Lung microvascular endothelial cell (primary cell): ENCODE results near the gene PBX2. TPM values are rescaled to one million over a fixed set of nuclear protein-coding genes. Genes with fewer than 3 reads are reported as not detected.
"Not testable (repeated sequence)": the region's sequence is repeated elsewhere in the genome, so short reads cannot be mapped to it uniquely, and the experiment has no call there.

ENCODE experiments used
- DNase-seq, 2 donors: peaks; one replicate each; pipeline versions ENCODE4 v3.0.0 to v3.0.0-alpha.2; 2010; ENCODE audit warnings: low read depth in 2 of 2
- total RNA-seq: library from RNA; depleted of rRNA; stranded (reverse); fragments of >200 nt; gene quantifications from 2 replicates; pipeline ENCODE4 v1.2.1, GENCODE V29; 2014

The PBX2 gene
- total RNA-seq, 1 donor from 2014 or later: 26.8 TPM

DNA sequence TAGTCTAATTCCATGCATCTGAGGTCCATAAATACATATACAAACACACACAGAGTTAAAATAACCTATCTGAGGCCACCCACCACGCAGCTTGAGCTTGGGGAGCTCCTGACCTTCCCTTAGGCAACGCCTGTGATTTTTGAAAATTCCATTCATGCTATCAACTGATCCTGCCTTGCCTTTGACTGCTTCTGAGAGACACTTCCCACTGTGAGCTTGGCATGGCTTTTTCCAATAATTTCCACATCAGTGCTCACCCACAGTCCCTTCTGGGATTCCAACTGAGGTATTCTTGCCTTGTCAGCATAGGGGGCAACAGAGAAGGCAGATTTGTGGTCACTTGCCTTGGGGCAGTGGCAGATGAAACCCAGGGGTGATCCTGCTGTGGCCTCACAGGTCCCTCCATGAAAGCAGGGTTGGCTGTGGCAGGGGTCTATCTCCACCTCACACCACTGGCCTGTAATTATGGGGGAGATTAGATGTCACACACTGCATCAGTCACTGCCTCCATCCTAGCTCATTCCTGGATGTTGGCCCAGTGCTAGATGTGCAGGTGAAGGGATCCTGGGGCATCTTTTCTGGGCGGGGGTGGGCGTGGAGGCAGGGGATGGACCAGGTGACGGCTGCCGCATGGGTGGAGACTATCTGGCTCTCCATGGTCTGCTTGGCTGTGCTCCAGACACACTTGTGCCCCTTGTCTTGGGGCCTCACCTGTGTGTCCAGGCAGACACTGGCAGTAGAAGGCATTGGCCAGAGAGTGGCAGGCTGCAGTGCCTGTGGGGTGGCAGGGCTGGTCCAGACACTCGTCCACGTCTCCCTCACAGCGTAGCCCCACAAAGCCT, 13.6 kb upstream of the PBX2 start:
- no peak for DNase-seq

DNA sequence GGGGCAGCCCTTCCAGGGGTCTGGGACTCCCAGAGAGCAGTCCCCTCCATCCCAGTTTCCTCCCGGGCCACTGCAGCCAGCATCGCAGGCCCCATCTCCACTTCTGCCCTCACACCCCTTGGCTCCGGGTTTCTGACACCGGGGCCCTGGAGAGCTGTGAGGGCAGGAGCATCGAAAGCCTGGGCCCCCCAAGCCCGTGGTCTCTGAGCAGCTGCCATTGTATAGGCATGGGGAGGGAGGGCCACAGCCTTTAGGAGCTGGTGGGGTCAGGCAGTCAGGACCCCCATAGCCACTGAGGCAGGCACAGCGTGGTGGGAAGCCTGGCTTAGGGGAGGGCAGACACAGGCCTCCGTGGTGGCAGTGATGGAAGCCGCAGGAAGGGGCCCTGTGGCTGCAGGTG, 12.2 kb upstream of the PBX2 start:
- DNase-seq: no peak

DNA sequence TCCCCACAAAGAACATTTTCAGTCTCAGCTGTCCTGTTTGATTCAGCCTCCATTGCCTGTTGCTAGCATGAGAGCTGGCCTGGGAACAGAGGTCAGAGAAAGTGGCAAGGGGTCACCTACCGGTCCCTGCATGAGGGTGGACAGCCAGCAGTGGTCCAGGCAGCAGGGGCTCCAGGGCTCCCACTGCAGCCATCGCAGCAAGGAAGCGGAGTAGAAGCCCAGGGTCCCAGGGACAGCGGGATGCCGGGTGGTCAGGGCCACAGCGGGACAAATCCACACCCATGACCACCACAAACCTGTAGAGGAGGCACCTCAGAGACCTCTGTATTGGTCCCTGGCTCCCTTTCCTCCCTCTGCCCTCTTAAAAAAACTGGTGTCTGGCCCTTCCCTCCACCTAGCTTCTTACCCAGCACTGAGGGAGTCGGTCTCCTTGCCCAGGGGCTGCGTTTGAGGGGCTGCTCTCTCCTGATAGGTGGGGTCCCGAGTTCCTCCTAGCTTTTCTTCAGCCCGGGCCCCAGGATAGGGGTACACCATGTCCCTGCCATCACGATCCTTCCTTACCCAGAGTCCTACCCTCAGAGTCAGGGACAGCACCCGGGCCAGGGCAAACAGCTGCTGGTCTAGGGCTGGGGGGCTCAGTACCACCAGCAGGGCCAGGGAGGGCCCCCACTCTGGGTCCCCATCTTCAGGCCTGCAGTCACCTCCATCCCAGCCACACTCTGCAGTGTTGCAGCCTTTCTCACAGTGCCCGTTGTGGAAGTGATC, 10.9 kb upstream of the PBX2 start:
- DNase-seq: no peak

DNA sequence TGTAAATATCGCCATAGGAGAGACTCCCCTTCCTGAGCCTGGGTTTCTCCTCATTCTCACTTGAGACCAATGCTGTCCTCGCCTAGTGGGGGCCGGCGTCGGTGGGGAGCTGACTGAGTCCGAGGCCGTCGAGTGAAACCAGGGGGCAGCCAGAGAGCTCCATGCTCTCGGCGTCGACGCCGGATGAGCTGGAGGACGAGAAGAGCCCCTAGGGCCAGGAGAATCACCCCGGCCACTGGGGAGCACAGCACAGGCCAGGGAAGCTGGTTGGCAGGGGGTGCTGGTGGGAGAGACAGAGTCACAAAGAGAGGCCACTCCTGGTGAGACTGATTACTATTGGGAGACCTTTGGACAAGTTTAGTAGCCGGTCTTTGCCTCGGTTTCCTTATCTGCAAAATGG, 8.9 kb upstream of the PBX2 start:
- DNase-seq: no peak

DNA sequence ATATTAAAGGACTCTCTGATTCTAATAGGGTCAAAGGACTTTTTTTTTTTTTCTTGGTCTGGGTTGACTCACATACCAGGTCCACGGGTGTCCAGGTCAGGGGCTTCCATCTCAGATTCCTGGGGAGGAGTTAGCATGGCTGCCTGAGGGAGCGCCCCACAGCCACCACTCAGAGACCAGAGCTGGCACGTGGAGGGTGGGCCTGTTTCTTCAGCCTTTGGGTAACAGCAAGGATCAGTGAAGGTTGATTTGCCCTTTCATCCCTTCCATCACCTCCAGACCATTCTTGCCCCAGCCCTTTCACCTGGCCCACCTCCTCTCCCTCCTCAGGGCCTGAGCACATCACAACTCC, 8.3 kb upstream of the PBX2 start:
- no peak for DNase-seq

DNA sequence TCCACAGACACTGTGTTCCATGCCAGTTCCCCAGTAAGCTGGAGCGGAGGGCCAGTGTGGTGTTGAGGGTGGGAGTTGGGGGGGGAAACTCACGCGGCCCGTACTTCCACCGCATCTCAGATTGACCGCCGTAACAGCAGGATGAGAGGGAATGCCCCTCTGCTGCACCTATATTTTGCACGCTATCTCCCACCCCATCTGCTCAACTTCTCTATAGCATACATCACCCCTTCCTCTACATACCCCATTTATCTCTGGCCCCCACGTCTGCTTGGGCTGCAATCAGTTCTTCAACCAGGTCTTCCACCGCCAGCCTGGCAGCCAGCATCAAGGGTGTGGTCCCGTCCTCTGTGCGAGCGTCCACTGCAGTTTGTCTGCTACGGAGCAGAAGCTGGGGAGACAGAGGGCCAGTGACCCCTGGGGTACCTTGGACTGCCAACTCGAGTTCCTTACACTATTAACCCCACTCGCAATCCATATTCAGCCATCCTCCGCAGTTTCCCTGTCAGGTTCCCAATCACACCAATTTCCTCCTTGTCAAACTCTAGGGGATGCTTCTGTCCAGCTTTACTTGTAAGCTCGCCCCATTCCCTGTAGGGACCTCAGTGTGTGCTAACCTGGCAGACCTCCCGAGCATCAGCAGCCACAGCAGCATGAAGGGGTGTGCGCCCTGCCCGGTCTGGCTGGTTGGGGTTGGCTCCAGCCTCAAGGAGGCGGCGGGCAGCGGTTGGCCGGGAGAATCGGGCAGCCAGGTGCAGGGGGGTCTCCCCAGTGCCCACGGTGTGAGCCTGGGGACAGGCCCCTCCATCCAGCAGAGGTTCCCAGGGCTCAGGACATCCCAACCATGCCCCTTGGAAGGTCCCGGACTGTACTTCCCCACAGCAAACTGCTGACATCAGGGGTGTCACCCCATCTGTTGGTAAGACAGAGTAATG, 6.9 kb upstream of the PBX2 start:
- DNase-seq: peak; percentile 68 to 77

DNA sequence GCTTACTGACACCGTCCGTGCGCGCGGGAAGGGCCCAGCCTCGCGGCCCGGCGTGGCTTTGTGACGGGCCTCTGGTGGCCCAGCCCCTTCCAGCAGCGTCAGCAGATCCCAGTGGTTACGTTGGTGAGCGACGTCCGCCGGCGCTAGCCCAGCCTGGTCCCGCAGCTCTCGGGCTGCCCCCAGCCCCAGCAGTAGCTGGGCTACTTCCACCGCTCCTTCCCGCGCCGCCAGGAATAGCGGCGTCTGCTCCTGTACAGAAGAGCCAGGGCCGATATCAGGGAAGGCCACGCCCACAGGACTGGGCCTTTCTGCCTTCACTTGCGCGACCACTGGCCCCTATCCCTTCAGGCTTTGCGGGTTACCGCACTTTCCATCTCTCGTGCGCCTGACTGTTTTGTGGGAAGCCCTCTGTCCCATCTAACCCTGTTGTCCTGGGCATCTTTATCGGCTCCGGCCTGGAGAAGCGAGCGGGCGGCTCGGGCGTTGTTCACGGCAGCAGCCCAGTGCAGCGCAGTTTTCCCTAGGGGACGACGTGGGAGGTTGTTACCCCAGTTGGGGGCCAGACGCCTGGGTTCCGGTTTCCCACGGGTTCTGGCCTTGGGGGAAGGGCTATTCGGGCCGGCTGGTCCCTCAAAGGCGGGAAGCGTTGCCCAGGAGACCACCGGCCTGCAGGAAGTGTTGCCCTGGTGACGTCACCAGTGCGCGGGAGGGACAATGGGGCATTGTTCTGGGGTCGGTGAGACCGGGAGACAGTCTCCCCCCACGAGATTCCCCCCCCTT, 6.1 kb upstream of the PBX2 start:
- peak; percentile 99 to 100 for DNase-seq

DNA sequence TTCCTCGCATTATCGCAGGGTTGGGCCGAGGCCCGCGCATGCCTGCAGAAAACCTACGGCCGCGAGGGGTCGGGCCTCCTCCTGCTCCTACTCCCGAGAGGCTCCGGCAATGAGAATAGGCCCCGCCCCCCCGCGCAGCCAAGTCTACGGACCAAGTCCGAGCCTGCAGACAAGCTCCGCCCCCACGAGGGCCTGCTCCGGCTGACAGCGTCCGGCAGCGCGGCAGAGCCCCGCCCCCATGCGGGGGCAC, 5.6 kb upstream of the PBX2 start:
- DNase-seq: peak; percentile 100

DNA sequence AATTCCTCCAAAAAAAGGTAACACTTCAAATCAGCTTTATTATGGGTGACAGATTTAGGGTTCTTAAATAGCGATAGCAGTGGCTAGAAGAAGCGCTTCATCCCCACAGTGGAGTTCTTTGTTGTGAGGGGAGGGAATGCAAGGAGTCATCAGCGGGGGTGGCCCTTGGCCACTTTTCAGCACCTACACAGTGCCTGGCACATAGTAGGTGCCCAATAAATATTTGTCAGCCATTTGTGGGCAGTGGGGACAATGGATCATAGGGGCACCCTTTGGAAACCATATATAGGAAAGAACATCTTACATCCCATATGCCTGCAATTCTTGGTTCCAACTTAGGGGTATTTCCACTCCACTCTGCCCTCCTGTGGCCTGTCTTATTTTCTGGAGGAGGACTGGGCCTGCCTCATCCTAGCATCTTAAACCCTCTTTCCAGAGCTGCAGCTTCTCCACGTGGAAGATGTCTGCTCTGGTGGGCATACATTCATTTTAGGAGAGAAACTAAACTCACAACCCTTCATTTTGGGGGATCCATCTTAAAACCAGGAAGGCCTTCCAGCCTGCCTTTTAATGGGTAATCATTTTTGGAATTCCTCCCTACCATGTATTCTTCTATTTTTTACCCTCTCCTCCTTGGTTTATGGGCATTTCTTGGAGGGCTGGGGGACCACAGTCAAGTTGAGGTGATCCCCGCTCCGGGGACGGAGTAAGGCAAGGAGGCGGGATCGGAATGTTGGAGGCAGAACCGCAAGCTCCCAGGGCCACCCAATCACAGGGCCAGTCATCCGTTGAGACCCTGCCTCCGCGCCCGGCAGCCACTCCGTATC, 5.0 kb upstream of the PBX2 start:
- DNase-seq: peak; percentile 41 to 76

DNA sequence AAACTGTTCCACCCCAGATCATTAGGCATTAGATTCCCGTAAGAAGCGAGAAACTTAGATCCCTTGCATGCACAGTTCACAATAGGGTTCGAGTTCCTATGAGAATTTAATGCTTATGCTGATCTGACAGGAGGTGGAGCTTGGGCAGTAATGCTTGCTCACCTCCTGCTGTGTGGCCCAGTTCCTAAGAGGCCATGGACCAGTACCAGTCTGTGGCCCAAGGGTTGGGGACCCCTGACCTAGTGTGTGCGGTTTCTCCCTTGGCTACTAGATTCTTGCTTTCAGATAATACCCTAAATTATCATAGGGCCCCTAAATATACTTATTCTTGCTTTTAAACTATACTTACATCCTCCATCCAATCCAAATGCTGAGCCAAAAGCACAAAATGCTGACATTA, 4.4 kb upstream of the PBX2 start:
- DNase-seq: no peak

DNA sequence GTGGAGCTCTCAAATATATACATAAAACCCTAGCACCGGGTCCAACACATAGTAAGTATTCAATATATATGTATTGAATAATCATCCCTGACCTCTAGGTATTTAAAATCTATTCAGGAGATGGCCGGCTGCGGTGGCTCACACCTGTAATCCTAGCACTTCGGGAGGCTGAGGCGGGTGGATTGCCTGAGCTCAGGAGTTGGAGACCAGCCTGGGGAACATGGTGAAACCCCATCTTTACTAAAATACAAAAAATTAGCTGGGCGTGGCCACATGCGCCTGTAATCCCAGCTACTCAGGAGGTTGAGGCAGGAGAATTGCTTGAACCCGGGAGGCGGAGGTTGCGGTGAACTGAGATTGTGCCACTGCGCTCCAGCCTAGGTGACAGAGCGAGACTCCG, 3.1 kb upstream of the PBX2 start:
- DNase-seq: not testable (repeated sequence)

DNA sequence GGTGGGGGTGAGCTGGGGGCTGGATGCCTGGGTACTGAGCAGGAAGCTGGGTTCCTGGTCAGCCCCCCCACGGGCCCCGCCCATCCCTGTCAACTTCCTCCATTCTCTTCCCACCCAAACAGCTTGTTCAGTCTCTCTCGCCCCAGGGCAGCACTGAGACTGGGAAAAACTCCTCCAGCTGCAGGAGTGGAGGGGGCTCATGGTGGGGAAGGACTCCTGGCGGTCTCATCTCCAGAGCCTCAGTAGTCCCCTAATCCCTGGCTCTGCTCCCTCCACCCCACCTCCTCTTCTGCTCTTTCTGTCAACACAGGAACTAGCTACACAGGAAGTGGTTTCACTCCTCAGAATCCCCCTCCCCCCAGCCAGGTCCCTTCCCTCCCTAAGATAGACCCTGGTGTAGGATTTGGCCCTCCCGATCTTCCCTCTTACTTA, 2.6 kb upstream of the PBX2 start, which contains the start of gene GPSM3:
TSS of gene GPSM3 (minus strand) at position 36 of the 432 bp plus-strand sequence. CDS start 130 bp downstream, outside the sequence.
- DNase-seq: peak; percentile 57 to 68

DNA sequence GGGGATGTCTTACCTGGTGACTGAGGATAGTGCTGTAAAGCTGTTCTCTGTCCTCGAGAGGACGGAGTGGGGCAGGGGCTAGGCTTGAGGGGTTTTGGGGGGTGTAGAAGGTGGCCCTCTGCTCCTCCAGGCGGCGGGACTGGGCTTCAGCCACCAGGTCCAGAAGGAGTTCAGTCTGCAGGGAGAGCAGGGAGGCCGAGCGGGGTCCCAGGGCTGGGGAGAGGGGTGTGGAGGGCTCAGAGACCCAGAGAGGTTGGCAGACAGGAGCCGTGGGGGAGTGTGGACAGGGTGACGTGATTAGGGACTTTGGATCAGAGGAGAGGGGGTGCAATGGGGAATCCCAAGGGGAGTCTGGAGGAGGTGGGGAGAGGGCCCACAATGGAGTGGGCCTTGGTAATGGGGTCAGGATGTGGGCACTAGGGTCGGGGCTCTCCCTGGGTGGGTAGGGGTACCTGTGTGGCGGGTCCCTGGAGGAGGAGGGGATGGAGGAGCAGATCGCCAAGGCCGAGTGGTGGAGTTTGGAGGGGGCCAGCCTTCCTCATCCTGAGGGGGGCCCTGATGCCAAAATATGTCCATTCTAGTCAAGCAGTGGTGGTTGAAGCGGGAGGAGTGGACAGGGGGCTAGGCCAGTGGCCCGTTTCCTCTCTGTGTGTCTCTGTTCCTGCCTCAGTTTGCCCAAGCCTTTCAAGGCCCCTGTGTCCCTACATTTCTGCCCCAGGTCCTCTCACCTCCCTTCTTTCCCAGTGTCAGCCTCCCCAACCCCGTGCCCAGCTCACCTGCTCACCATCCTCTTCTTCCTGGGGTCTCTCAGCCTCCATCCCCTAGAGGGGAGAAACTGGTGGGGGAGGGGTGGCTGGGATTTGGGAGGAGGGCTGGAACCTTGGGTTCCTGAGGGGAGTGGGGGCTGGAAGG, 1.9 kb upstream of the PBX2 start:
- no peak for DNase-seq

DNA sequence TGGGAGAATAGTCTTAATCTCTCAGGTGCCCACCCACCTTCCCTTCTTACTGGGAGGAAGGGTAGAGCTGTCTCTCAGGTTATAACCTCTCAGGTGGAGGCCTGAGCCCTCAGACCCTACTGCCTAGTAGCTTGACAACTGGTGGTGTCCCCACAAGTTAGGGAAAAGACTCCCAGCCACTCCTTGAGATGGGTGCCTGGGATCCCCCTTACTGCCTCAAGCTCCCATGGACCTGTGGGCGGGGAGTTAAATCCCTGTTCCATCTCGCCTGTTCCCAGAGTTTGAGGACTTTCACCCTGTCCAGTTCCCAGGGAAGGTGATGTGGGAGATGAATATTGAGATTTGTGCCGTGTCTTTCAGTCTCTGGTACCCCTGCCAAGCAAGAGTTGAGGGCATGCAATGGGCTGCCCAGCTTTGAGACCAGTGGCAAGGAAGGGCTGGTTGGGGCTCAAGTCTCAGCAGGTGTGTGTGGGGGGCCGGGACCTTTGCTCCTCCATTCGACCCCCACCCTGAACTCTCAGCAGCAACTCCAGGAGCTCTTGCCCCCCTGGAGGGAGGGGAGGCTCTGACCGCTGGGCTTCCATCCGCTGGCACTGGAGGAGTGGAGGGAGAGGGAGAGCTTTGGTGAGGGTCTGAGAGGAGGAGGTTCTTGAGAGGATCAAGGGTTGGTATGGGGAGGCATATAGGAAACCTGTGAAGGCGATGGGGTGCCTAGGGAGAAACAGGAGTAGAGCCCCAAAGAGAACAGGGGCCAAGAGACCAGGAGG, 1.1 kb upstream of the PBX2 start:
- no peak for DNase-seq

DNA sequence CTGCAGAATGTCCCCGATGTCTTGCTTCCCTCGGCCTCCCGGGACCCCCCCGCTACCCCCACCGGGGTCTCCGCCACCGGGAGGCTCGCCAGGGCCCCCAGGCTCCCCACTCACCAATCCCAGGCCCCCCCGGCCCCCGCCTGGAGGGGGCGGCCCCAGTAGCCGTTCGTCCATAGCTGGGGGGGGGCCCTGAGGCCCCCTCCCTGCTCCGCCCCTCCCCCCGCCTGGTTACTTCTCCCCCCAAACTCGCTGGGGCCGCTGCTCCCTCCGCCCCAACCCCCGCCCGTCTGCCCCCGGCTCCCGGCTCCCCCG, 304 bp downstream of the PBX2 start:
- DNase-seq: peak; percentile 23 to 24

DNA sequence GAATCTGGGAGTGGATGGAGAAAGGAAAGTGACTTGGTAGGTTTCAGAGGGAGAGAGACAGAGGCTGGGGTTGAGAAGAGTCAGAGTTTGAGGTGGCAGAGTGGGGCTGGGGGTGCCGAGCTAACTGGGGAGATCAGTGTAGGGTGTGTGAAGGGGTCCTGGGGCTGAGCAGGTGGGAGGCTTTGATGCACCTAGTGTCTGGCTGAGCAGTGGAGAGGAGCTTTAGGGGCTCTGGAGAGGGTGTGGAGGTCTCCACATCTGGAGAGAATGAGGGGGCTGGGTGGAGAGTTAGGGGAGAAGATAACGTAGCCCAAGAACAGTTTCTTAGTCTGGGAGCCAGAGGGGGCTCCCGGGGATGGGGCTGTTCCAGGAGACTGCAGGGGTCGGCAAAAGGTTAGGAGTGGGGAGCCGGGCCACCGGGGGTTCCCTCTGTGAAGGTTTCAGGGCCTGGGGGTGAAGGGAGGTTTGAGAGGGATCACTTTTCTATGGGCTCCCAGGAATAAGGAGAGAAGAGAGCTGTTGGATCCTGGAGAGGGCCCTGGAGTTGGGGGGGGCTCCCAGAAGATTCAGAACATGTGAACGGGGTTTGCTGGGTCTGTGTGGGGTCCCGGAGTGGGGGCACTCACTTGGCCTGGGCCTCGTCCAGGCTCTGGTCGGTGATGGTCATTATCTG, 797 bp downstream of the PBX2 start:
- DNase-seq: no peak

DNA sequence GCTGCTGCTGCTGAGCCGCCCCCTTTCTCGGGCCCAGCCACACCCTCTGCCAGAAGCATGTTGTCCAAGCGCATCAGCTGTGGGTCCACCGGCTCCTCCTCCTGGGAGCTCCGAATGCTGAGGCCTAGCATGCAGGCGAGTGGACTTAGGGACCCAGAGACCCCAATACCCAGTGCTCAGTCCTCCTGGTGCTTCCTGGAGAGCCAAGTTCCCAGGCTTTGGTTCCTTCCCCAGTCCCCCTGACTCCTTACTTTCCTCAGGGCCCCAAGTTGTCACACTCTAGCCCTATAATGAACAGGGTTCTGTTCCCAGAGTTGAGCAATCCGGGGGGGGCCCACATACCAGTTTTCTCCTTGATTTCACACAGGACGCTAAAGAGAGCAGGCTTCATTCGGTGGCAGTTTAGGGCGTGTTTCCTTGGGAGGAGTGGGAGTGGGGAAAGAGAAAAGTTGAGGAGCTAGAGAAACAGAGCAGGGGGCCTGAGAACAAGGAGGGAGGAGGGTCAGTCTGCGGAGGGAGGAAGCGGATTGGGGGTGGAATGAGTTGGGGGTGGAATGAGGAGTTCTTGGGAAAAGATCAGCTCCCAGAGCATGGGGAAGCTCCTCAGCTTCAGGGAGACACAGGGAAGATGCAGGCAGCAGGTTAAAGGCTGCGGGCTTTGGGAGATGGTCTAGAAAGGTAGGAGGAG, 1.5 kb downstream of the PBX2 start:
- DNase-seq: peak in 1 of 2 donors; percentile 36
